Activated B cell treated with CpG ODN at 0.5 μM for 24 hours (primary cell): ENCODE results near the gene PRRG1. TPM values are rescaled to one million over a fixed set of nuclear protein-coding genes. Genes with fewer than 3 reads are reported as not detected.
"Not testable (repeated sequence)": the region's sequence is repeated elsewhere in the genome, so short reads cannot be mapped to it uniquely, and the experiment has no call there.

Experiments used
- ATAC-seq: fragments of 200-7000 bp; cut with Tn5 transposase; one replicate; pipeline ENCODE4 v1.10.0; 2021; ENCODE audit warnings: low read depth, mild to moderate bottlenecking, moderate library complexity
- CTCF ChIA-PET: fragments of 350-600 bp; sonication (Branson Sonifier 250); formaldehyde crosslinking; loops from one replicate; lab custom pipeline; 2021; ENCODE audit warnings: antibody characterized with exemption; lab: Charles Lee
- POLR2A ChIA-PET: fragments of 350-600 bp; sonication (Branson Sonifier 250); formaldehyde crosslinking; loops from one replicate; lab custom pipeline; 2021; ENCODE audit warnings: antibody characterized with exemption; lab: Charles Lee
- DNase-seq: peaks from one replicate; pipeline ENCODE4 v3.0.0; 2022
- H3K27ac Mint-ChIP-seq: one replicate; pipeline ENCODE4 v1.8.0; 2020; ENCODE audit warnings: mixed read lengths
- H3K27me3 Mint-ChIP-seq: one replicate; pipeline ENCODE4 v1.8.0; 2021; ENCODE audit warnings: mixed read lengths
- H3K36me3 Mint-ChIP-seq: one replicate; pipeline ENCODE4 v1.8.0; 2021; ENCODE audit warnings: low read depth, mixed read lengths
- H3K4me1 Mint-ChIP-seq: one replicate; pipeline ENCODE4 v1.8.0; 2021; ENCODE audit warnings: mixed read lengths
- H3K4me3 Mint-ChIP-seq: one replicate; pipeline ENCODE4 v1.8.0; 2020; ENCODE audit warnings: mild to moderate bottlenecking, mixed read lengths
- H3K9me3 Mint-ChIP-seq: one replicate; pipeline ENCODE4 v1.8.0; 2020; ENCODE audit warnings: mixed read lengths
- intact Hi-C: fragments of 100-400 bp; cut with micrococcal nuclease; formaldehyde crosslinking; loops from one replicate; pipeline ENCODE4 v1.15.1; 2024
- total RNA-seq: library from RNA; stranded (reverse); gene quantifications from 2 replicates; pipeline ENCODE4 v1.2.3, GENCODE V29; 2022
- TF ChIP-seq, protein P1 (sequence below): fragments of 200-600 bp; IDR thresholded peaks from one replicate; pipeline ENCODE4 v1.8.0; 2022; ENCODE audit warnings: antibody characterized with exemption, mild to moderate bottlenecking

PRRG1 gene
- total RNA-seq, 1 donor from 2014 or later, result not detected

DNA sequence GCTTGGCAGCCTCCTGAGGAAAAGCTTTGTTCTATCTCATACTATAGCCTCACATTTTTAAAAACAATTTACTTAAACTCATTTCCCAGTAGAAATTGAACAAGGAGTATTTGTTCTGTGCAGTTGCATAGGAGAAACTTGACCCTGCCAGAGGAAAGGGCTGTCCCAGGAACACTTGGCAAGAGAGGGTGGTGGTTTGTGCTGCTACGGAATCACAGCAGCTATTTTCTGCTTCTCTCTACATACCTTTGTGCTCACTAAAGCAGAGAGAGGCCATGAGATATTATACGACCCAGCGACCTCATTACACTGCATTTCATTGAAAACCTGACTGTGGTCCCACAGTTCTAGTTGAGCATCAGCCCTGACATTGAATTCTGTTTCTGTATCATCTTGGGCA lies 139.2 kb downstream of the PRRG1 start:
- H3K27me3 Mint-ChIP-seq, result no peaks in the 10 kb centered on the region
- no peak overlapping the region for H3K4me3 Mint-ChIP-seq
- no peaks in the 10 kb centered on the region for H3K36me3 Mint-ChIP-seq
- no peak overlapping the region for H3K27ac Mint-ChIP-seq
- H3K9me3 Mint-ChIP-seq, result no peaks in the 10 kb centered on the region
- no peaks in the 10 kb centered on the region for H3K4me1 Mint-ChIP-seq
- ChIA-PET POLR2A (no interaction called here), CTCF (no interaction called here)
- ATAC-seq (no peak), DNase-seq (no peak)
- intact Hi-C loops, result no loop called here
- TF ChIP-seq, protein P1, sequence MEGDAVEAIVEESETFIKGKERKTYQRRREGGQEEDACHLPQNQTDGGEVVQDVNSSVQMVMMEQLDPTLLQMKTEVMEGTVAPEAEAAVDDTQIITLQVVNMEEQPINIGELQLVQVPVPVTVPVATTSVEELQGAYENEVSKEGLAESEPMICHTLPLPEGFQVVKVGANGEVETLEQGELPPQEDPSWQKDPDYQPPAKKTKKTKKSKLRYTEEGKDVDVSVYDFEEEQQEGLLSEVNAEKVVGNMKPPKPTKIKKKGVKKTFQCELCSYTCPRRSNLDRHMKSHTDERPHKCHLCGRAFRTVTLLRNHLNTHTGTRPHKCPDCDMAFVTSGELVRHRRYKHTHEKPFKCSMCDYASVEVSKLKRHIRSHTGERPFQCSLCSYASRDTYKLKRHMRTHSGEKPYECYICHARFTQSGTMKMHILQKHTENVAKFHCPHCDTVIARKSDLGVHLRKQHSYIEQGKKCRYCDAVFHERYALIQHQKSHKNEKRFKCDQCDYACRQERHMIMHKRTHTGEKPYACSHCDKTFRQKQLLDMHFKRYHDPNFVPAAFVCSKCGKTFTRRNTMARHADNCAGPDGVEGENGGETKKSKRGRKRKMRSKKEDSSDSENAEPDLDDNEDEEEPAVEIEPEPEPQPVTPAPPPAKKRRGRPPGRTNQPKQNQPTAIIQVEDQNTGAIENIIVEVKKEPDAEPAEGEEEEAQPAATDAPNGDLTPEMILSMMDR, result no peak

DNA sequence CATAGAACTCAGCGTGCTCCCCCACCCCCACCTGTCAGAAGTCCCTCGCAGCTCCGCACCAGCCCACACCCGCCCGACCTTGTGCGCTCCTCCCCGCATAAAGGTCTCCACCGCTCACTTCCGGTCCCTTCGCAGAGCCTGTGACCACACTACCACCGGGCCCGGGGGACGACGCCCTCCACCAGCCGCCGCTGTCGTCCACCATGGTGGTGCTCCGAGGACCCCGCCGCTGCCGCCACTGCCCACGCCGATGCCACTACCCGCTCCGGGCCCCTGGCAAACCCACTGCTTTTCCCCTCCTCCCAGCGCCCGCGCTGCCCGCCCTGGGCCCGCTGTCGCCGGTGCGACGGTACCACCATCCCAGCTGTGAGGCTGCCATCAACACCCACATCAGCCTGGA lies 142.5 kb downstream of the PRRG1 start:
- H3K36me3 Mint-ChIP-seq, result no peaks in the 10 kb centered on the region

DNA sequence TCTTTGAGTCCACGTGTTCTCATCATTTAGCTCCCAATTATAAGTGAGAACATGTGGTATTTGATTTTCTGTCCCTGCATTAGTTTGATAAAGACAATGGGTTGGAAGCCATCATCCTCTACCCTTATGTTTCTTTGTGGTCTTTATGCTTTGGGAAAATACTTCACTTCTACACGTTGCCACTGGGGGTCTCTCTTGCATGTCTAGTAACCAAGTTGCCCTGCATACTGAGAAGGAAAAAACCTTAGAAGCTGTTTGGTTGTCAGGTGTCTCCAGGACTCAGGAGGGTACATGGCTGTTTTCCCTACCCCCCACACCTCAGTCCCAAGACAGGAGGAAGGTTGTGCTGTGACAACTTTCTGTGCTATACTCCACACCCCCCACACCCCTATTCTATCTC lies 146.6 kb downstream of the PRRG1 start:
- POLR2A ChIA-PET, result not testable (repeated sequence)

More for the DNA sequence above, 142.5 kb downstream of the PRRG1 start:
- DNase-seq, result no peak
- ATAC-seq, result no peak
- peaks cover 2% of the 10 kb centered on the region for H3K27me3 Mint-ChIP-seq
- ChIA-PET CTCF (no interaction called here), POLR2A (no interaction called here)
- no peaks in the 10 kb centered on the region for H3K4me1 Mint-ChIP-seq
- H3K4me3 Mint-ChIP-seq, result no peak overlapping the region
- TF ChIP-seq, protein P1, result no peak
- H3K27ac Mint-ChIP-seq, result no peak overlapping the region
- H3K9me3 Mint-ChIP-seq, result no peaks in the 10 kb centered on the region
- intact Hi-C loops, result no loop called here

DNA sequence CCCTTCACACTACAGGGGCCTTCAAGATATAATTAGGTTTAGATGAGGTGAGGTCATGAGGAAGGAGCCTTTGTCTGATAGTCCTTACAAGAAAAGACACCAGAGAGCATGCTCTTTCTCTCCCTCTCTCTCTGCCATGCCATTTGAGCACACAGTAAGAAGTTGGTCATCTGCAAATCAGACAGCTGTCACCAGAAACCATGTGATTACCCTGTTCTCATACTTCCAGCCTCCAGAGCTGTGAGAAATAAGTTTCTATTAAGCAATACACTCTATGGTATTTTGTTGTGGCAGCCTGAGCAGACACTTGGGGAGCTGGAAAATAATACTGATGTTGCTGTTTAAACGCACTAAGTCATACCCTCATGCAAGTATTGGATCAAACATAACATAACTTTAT lies 148.0 kb downstream of the PRRG1 start:
- H3K9me3 Mint-ChIP-seq, intact Hi-C loops, H3K27ac Mint-ChIP-seq, H3K27me3 Mint-ChIP-seq, POLR2A ChIA-PET, H3K4me3 Mint-ChIP-seq, DNase-seq, H3K4me1 Mint-ChIP-seq, ATAC-seq, H3K36me3 Mint-ChIP-seq: not testable (repeated sequence)
- CTCF ChIA-PET, result interaction anchor here (2.3 kb wide), 1 partner anchor 670 kb away, joined by 10 read pairs; no protein-coding TSS in a partner anchor

More for the DNA sequence above, 146.6 kb downstream of the PRRG1 start:
- not testable (repeated sequence) for H3K4me1 Mint-ChIP-seq, ATAC-seq, H3K27me3 Mint-ChIP-seq, H3K9me3 Mint-ChIP-seq, H3K27ac Mint-ChIP-seq, H3K36me3 Mint-ChIP-seq, H3K4me3 Mint-ChIP-seq, DNase-seq
- intact Hi-C loops, result loop anchor here (1.0 kb wide), 1 partner anchor 671 kb away; no protein-coding TSS in a partner anchor
- CTCF ChIA-PET, result interaction anchor here (2.3 kb wide), 1 partner anchor 671 kb away, joined by 10 read pairs; no protein-coding TSS in a partner anchor

DNA sequence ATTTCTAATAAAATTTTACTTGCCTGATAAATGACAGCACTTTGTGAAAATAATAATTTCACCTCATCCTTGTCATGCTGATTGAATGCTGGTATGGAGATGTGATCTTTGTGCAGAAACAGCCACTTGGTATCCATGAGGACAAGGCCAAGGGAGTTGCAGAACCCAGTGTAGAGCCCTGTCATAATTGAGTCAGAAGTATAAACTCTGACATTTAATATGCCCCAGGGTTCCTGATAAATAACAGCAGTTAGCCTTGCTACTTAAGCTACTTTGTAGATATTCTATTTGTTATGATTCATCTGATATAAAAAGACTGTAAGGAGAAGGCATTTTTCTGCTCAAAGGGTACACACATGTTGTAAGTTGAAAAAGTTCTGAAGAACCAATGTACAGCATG lies 149.2 kb downstream of the PRRG1 start:
- H3K36me3 Mint-ChIP-seq, DNase-seq, H3K27ac Mint-ChIP-seq, H3K27me3 Mint-ChIP-seq, ATAC-seq, POLR2A ChIA-PET, H3K9me3 Mint-ChIP-seq, H3K4me3 Mint-ChIP-seq, CTCF ChIA-PET, H3K4me1 Mint-ChIP-seq, intact Hi-C loops: not testable (repeated sequence)

DNA sequence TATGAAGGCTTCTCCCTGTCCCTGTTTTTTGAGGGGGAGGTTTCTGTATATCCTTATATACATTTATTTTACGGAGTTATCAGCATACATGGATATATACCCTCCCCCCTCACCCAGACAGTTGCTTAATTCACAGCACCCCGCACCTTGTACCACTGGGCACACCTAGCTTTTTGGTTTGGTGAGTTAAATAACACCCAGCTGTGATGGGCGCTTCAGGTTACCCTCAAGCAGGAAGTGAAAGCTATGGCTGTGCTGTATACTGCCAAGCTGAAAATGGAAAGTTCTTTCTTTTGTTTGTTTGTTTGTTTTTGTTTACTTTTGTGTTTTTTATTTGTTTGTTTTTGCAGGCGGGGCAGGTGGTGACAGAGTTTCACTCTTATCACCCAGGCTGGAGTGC lies 150.5 kb downstream of the PRRG1 start:
- H3K4me3 Mint-ChIP-seq, H3K36me3 Mint-ChIP-seq, DNase-seq, H3K27ac Mint-ChIP-seq, intact Hi-C loops, CTCF ChIA-PET, H3K4me1 Mint-ChIP-seq, ATAC-seq, POLR2A ChIA-PET, H3K9me3 Mint-ChIP-seq, H3K27me3 Mint-ChIP-seq: not testable (repeated sequence)

DNA sequence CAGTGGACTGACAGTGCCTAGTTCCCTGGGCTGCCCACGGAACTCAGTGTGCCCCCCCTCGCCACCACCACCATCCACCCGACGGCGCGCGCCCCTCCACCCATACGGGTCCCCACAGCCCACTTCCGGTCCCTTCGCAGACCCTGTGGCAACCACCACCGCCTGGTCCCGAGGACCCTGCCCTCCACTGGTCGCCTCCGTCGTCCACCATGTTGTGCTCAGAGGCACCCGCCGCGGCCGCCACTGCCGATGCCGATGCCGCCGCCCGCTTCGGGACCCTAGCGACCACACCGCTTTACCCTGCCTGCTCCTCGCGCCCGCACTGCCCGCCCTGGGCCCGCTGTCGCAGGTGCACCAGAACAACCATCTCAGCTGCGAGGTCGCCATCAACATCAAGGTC lies 155.8 kb downstream of the PRRG1 start:
- intact Hi-C loops, result loop anchor here (5.0 kb wide), 1 partner anchor 822 kb away; the partner anchor contains the start of gene RPGR
- H3K4me1 Mint-ChIP-seq, result no peaks in the 10 kb centered on the region
- no peaks in the 10 kb centered on the region for H3K9me3 Mint-ChIP-seq
- POLR2A ChIA-PET, result no interaction called here
- H3K27ac Mint-ChIP-seq, result no peak overlapping the region
- TF ChIP-seq, protein P1, result no peak
- CTCF ChIA-PET, result no interaction called here
- no peak for ATAC-seq
- H3K4me3 Mint-ChIP-seq, result no peak overlapping the region
- no peaks in the 10 kb centered on the region for H3K36me3 Mint-ChIP-seq
- DNase-seq, result no peak
- peaks cover 1% of the 10 kb centered on the region for H3K27me3 Mint-ChIP-seq

Other genes with a start within 250 kb of the PRRG1 start
- gene LANCL3, start 222.3 kb downstream of the PRRG1 start, total RNA-seq, result 0.09 and 0.12 TPM in 2 replicates